GM21717 (cell line): ENCODE results near the gene SPSB4.
"Not testable (repeated sequence)": the region's sequence is repeated elsewhere in the genome, so short reads cannot be mapped to it uniquely, and the experiment has no call there.

Source experiments
- ATAC-seq: cut with Tn5 transposase; IDR thresholded peaks from one replicate; pipeline ENCODE4 v1.9.1; 2021; ENCODE audit warnings: mild to moderate bottlenecking, moderate library complexity; ENCODE audit not compliant: unreplicated experiment

SPSB4 gene

GRCh38 chr3:141093971-141094684, 43.0 kb downstream of the SPSB4 start:
- no peak for ATAC-seq

GRCh38 chr3:141094790-141095545, 43.8 kb downstream of the SPSB4 start:
- ATAC-seq: no peak

DNA sequence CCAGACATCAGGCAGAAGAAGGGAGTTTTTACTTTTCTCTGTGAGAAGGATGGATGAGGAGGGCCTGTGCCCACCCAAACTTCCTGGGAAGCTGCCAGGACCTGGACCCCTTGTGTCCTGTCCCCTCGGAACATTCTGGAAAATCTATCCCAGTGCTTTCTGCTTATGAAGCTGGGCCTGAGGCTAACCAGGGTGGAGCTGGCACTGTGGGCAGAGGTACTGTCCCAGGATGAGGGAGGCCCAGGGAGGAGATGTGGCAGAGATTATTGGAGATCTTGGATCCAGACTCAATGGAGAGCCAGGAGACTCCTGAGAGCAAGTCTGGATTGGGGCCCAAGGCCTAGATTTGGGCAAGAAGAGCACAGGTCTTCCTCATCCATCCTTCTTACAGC, 44.4 kb downstream of the SPSB4 start:
- no peak for ATAC-seq

DNA sequence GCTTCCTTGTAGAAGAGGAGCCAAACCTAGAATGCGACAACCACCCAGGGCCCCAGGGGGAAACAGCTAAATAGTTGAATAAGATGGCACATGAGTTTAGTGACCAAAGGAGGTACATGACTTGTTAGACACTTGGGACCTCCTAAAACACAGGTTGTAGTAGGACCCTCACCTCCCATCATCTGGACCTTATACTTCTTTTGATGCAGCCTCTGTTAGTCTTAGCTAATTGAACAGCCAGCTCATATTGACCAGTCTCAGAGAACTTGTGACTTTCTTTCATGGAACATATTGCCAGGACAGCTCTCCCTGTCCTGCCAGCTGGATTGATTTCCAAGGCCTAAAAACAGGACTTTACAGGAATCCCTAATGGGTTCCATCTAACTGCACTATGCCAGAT, 45.0 kb downstream of the SPSB4 start:
- ATAC-seq: no peak

- no peak for ATAC-seq
These were observed 45.8 kb downstream of the SPSB4 start for GRCh38 chr3:141096981-141097380.

DNA sequence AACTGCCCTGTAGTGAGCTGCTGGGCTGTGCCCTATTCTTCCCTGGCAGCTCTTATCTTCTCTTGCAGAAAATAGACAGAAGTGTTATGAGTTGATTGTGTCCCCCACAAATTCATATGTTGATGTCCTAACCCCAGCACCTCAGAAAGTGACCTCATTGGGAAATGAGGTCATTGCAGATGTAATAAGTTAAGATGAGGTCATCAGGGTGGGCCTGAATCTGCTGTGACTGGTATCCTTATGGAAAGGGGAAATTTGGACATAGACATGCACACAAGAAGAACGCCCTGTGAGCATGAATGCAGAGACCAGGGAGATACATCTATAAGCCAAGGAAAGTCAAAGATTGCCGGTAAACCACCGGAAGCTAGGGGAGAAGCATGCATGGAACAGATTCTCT, 49.0 kb downstream of the SPSB4 start:
- ATAC-seq: no peak

- ATAC-seq: no peak
These were observed 49.6 kb downstream of the SPSB4 start for GRCh38 chr3:141100531-141101320.

GRCh38 chr3:141102372-141102771, 51.2 kb downstream of the SPSB4 start:
- no peak for ATAC-seq

DNA sequence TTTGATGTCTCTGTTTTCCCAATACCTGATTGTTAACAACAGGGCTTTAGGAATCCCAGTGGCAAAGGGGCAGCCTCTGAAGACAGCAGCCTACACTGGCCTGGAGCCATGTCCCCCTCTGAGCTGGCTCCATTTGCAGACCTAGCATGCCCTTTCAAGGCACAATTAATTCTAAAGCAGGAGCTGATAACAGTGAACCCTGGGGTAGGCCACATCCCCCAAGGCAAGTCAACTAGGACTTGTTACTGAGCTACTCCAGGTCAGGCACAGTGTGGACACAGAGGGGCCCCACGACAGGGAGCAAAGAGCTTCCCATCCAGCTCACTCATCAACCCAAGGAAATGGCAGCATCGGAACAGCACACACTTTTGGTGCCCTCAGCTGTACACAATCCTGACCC, 51.9 kb downstream of the SPSB4 start:
- no peak for ATAC-seq

- no peak for ATAC-seq
These were observed 52.4 kb downstream of the SPSB4 start for GRCh38 chr3:141103503-141103902.

GRCh38 chr3:141104151-141104821, 53.1 kb downstream of the SPSB4 start:
- ATAC-seq: no peak

DNA sequence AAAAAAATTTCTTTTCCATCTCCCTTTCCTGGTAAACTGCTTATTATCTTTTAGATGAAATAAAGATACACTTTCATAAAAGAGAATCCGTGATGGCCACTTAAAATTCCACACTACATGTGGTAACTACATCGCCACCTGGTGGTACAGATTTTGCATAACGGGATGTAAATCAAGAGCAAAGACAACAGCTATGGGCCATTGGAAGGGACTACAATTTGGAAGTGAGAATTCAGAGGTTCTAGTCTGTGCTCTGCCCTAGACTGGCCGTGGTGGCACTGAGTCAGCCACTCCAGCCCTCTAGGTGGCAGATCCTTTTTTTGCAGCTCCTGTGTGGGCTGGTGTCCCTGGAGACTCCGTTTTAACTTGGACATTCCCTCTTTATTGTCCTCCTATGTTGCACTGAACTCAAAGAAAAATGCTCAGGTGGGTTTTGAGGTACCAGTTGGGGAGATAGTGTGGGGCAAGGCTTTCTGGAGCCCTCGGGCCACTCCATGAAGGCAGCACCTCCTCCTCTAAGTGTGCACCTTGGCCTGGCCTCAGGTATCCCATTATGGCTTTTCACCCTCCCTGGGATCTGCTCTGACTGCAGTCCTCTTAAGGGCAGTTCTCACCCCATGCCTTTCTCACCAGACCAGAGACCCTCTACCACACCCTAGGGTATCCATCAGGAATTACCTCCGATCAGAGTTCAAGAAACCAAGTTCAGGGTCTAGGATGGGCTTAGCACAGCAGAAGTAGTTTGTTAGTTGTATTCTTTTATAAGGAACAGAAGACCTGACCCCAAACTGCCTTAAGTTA, 54.9 kb downstream of the SPSB4 start:
- no peak for ATAC-seq

DNA sequence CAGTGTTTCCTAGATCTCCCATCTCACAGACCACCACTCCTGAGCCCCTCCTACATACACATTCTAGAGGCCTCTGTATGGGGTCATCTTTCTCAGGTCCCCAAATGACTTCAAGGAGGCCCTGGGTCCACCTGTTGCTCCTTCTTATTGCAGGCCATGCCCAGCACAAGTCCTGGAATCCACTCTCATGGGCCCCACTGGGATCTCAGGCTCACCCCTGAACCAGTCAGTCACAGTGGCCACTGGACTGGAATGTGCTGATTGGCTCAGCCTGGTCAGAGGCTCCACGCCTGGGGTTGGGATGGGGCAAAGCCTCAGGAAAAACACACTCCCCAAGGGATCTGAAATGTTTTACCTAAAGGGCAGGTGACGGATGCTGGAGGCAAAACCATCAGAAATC, 55.7 kb downstream of the SPSB4 start:
- ATAC-seq: no peak

GRCh38 chr3:141108039-141108438, 56.9 kb downstream of the SPSB4 start:
- ATAC-seq: no peak

GRCh38 chr3:141109751-141110150, 58.6 kb downstream of the SPSB4 start:
- ATAC-seq: no peak

DNA sequence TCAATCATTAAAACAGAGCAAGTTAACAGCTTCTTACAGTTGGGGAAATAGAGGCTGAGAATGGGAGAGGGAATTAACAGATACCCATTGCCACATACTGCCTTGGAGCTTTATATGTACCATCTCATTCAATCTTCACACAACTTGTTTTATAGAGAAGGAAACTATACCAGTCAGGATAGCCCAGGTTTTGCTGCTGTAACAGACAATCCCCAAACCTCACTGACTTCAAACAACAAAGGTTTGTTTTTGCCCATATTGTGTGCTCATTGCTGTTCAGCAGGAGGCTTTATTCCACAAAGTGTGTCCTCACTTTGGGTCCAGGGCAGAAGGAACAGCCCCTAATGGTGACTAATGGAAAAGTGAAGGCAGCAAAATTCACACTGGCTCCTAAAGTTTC, 59.2 kb downstream of the SPSB4 start:
- ATAC-seq: no peak

DNA sequence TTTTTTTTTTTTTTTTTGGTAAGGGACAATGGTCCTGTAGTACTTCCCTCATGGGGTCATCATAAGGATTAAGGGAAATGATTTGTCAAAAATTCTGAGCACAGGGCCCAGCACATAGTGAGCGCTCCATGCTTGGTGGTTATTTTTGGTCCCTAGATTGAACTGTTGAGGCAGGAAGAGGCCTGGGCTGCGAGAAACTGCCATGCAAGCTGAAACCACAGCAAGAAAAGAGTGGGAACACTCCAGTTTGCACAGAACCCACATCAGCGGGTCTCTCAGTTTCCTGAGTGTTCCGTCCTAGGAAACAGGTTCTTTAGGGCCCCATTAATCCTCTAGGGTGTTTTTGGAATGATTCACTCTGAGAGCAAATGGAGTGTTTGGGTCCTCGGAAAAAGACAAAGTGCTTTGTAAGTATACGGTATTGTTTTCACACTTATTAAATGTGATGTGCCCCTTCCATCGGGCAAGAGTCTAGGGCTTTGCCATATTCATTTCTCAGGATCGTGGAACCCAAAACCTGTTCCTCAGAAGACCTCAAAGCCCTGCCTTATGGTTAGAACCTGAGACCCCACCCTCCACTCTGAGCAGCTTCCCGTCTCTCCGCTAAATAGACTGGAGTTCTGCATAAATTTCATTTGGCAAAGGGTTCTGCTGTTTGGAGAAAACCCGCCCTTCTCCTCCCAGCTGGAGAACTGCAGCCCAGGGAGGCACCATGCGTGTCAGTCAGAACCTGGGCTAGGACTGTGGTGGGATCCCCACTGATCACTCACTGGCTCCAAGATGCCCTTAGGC, 60.4 kb downstream of the SPSB4 start:
- ATAC-seq: no peak

- ATAC-seq: no peak
These were observed 61.6 kb downstream of the SPSB4 start for GRCh38 chr3:141112686-141113297.

DNA sequence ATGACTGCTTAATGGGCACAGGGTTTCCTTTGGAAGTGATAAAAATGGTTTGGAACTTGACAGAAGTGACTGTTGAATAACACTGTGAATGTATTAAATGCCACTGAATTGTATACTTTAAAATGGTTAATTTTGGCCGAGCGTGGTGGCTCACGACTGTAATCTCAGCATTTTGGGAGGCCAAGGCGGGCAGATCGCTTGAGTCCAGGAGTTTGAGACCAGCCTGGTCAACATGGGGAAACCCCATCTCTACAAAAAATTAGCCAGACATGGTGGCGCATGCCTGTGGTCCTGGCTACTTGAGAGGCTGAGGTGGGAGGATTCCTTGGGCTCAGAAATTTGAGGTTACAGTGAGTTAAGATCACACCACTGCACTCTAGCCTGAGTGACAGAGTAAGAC, 62.5 kb downstream of the SPSB4 start:
- not testable (repeated sequence) for ATAC-seq
